Amniotic epithelial cell (primary cell): ENCODE results near the gene FLYWCH2.
"Not testable (repeated sequence)": the region's sequence is repeated elsewhere in the genome, so short reads cannot be mapped to it uniquely, and the experiment has no call there.

Experiments
- DNase-seq: peaks from one replicate; pipeline ENCODE4 v3.0.0-alpha.2; 2010; ENCODE audit warnings: low read depth

FLYWCH2 gene

GRCh38 chr16:2913603-2914002 is 30.6 kb downstream of the FLYWCH2 start:
- no peak for DNase-seq

DNA sequence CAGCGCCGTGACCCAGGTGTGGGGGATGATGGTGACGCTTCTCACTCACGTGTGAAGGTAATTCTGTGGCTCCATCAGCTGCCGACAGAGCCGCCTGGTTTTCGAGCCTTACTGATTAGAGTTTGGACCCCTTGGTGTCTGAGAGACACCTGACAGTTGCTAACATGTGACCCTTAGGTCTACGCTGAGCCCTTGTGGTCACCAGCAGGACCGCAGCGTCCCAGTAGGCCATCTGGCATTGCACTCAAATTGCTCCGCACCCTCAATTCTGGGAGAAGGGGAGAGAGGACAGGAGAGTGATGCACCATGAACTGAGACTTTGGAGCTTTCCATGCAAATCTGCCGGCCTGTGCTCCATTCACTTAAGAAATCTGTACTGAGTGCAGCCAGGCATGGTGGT is 31.2 kb downstream of the FLYWCH2 start:
- DNase-seq, result no peak

GRCh38 chr16:2915196-2915929 is 32.3 kb downstream of the FLYWCH2 start:
- DNase-seq, result no peak

- DNase-seq, result peak; percentile 59
Observed at GRCh38 chr16:2919511-2920255, 36.7 kb downstream of the FLYWCH2 start.

DNA sequence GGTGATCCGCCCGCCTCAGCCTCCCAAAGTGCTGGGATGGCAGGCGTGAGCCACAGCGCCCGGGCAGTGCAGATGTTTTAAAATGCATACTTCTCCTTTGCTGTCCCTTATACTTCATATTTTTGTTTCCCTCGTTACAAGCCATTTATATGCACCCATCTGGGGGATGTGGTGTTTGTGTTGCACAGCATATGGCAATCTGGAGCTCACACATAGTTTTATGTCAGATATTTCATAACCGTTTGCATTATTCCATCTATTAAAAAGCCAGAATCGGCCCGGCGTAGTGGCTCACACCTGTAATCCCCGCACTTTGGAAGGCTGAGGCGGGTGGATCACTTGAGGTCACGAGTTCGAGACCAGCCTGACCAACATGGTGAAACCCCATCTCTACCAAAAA is 40.5 kb downstream of the FLYWCH2 start:
- no peak for DNase-seq

DNA sequence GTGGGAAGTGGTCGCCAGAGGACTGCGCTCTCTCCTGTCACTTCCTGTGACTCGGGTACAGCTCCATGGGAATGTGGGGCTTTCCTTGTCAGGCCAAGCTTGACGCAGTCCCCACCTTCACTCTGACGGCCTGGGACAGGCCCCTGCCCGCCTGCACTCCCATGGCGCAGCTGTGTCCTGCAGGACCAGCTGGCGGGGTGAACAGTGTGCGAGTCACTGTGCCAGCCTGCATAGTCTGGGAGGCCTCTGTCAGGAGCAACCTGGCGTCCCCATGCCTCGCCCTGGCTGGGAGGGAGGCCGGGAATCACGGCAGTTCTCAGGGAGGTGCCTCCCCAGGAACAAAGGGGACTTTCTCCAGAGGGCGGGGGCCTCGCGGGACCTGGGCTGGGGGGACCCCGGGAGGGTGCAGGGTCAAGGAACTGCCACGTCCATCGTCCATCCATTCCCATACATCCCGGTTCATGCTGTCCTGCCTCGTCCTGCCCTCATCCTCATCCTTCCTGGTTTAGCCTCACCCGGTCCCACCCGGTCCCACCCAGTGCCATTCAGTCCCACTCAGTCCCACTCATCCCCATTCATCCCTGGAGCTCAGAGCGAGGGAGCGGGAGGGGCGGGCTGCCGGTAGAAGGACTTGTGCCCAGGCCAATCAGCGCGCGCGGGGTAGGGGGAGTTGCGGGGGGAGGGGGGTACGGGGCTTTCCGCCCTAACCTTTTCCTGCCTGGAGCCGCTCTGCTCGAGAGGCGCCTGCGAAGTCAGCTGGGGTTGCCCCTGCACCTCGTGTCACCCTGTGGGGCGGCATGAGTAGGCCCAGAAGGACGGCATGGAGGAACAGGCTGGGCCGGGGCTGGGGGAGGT is 42.1 kb downstream of the FLYWCH2 start:
- no peak for DNase-seq

- no peak for DNase-seq
Observed at GRCh38 chr16:2925951-2926649, 43.1 kb downstream of the FLYWCH2 start.

DNA sequence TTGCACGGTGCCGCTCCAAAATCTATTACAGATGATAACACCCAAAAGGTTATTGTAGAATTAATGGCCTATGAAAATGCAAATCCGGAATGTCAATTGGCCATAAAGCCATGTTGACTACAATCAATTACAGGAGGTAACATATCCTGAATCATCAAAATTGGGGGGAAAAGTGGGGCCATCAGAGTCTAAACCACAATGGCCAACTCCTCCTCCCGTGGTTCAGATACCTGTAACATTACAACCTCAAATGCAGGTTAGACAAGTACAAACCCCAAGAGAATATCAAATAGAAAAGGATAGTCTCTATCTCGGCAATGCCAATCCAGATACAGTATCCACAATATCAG is 43.6 kb downstream of the FLYWCH2 start:
- DNase-seq, result no peak

GRCh38 chr16:2927010-2927646 is 44.1 kb downstream of the FLYWCH2 start:
- DNase-seq, result peak; percentile 69

GRCh38 chr16:2928151-2928550 is 45.1 kb downstream of the FLYWCH2 start:
- DNase-seq, result not testable (repeated sequence)

- DNase-seq, result no peak
Observed at GRCh38 chr16:2928796-2929195, 45.8 kb downstream of the FLYWCH2 start.

- no peak for DNase-seq
Observed at GRCh38 chr16:2929693-2930092, 46.7 kb downstream of the FLYWCH2 start.

DNA sequence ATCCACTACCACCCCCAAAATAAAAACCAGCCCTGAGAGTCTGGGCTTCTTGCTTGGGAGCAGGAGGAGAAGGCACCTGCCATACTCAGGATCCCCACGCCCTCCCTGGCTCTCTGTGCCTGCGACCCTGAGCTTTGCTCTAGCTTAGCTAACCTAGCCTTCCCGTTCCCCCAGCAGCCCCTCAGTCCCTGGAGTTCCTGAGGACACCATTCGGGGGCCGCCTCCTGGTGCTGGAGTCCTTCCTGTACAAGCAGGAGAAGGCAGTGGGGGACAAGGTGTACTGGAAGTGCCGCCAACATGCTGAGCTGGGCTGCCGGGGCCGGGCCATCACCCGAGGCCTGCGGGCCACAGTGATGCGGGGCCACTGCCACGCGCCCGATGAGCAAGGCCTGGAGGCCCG is 47.2 kb downstream of the FLYWCH2 start:
- no peak for DNase-seq

DNA sequence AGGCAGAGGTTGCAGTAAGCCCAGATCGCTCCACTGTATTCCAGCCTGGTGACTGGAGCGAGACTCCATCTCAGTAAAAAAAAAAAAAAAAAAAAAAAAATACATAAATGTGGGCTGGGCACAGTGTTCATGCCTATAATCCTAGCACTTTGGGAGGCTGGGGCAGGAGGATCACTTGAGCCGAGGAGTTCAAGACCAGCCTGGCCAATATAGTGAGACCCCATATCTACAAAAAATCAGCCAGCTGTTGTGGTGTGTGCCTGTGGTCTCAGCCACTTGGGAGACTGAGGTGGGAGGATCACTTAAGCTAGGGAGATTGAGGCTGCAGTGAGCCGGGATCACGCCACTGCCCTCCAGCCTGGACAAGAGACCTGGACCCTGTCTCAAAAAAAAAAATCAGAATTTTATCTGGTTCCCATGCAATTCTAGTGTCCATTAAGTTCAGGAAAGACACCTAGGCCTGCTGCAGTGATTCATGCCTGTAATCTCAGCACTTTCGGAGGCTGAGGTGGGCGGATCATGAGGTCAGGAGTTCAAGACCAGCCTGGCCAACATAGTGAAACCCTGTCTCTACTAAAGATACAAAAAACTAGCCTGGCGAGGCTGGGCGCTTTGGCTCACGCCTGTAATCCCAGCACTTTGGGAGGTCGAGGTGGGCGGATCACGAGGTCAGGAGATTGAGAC is 48.4 kb downstream of the FLYWCH2 start:
- DNase-seq, result not testable (repeated sequence)

DNA sequence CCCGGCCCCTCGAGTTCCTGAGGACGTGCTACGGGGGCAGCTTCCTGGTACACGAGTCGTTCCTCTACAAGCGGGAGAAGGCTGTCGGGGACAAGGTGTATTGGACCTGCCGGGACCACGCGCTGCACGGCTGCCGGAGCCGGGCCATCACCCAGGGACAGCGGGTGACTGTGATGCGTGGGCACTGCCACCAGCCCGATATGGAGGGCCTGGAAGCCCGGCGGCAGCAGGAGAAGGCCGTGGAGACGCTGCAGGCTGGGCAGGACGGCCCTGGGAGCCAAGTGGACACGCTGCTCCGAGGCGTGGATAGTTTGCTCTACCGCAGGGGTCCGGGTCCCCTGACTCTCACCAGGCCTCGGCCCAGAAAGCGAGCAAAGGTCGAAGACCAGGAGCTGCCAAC is 50.1 kb downstream of the FLYWCH2 start:
- DNase-seq, result no peak

DNA sequence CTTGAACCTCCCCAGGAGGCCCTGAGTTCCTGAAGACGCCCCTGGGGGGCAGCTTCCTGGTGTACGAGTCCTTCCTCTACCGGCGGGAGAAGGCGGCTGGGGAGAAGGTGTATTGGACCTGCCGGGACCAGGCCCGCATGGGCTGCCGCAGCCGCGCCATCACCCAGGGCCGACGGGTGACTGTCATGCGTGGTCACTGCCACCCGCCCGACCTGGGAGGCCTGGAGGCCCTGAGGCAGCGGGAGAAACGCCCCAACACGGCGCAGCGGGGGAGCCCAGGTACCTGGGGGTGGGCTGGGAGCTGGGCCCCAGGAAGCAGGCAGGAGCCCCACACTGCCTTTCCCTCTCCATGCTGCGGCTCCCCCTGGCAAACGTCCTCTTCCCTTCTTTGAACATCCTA is 50.7 kb downstream of the FLYWCH2 start:
- DNase-seq, result no peak

DNA sequence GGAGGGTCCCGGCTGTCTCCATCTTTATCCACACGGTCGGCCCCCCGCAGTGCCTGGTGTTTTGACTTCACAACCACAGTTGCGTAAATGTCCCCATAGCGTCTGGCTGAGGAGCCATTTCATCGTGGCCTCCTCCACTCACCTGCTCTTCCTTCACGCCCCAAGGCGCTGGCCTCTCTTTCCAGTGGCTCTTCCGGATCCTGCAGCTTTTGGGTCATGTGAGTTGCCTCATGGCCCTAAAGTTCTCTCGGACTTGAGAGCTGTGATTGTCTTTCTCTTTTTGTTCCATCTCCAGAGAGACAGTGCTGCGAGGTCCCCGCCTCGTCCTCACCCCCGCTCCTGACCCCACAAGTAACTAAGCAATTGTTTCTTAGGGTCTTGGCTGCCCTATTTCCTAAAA is 51.4 kb downstream of the FLYWCH2 start:
- DNase-seq, result no peak

GRCh38 chr16:2936436-2937011 is 53.5 kb downstream of the FLYWCH2 start:
- no peak for DNase-seq

- no peak for DNase-seq
Observed at GRCh38 chr16:2937170-2937569, 54.2 kb downstream of the FLYWCH2 start.

DNA sequence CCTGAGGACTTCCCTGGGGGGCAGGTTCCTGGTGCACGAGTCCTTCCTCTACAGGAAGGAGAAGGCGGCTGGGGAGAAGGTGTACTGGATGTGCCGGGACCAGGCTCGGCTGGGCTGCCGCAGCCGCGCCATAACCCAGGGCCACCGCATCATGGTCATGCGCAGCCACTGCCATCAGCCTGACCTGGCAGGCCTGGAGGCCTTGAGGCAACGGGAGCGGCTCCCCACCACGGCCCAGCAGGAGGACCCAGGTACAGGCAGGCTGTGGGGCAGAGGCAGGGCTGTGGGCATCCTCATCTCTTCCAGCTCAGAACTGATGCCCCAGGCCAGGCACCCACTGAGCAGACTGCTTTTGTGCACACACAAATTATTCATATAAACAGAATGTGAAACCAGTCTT is 55.2 kb downstream of the FLYWCH2 start:
- no peak for DNase-seq

- no peak for DNase-seq
Observed at GRCh38 chr16:2939968-2940367, 57.0 kb downstream of the FLYWCH2 start.
